HG03342 (cell line): Measurements from ENCODE around the gene PLXDC2.
"Not testable (repeated sequence)": the region's sequence is repeated elsewhere in the genome, so short reads cannot be mapped to it uniquely, and the experiment has no call there.

Experiments used
- ATAC-seq: cut with Tn5 transposase; IDR thresholded peaks from one replicate; pipeline ENCODE4 v1.9.1; 2021; ENCODE audit warnings: mild to moderate bottlenecking, moderate library complexity; ENCODE audit not compliant: unreplicated experiment

PLXDC2 gene

GRCh38 chr10:19816411-19817230, at the start of gene PLXDC2:
Gene PLXDC2, plus strand, starts transcription at chr10:19816432.
- peak; percentile 39 for ATAC-seq

- ATAC-seq: no peak
Observed at GRCh38 chr10:19767876-19768275, 48.4 kb upstream of the PLXDC2 start.

- not testable (repeated sequence) for ATAC-seq
Observed at GRCh38 chr10:19769826-19770225, 46.4 kb upstream of the PLXDC2 start.

GRCh38 chr10:19772972-19773371, 43.3 kb upstream of the PLXDC2 start:
- ATAC-seq: no peak

GRCh38 chr10:19775296-19775695, 40.9 kb upstream of the PLXDC2 start:
- no peak for ATAC-seq

GRCh38 chr10:19777806-19778205, 38.4 kb upstream of the PLXDC2 start:
- no peak for ATAC-seq

- ATAC-seq: no peak
Observed at GRCh38 chr10:19778996-19779395, 37.2 kb upstream of the PLXDC2 start.

- no peak for ATAC-seq
Observed at GRCh38 chr10:19782430-19783089, 33.7 kb upstream of the PLXDC2 start.

- no peak for ATAC-seq
Observed at GRCh38 chr10:19783721-19784120, 32.5 kb upstream of the PLXDC2 start.

GRCh38 chr10:19785366-19785765, 30.9 kb upstream of the PLXDC2 start:
- ATAC-seq: no peak

- peak; percentile 61 for ATAC-seq
Observed at GRCh38 chr10:19788075-19788686, 28.1 kb upstream of the PLXDC2 start.

GRCh38 chr10:19788902-19789301, 27.3 kb upstream of the PLXDC2 start:
- ATAC-seq: no peak

- ATAC-seq: no peak
Observed at GRCh38 chr10:19789607-19790006, 26.6 kb upstream of the PLXDC2 start.

- ATAC-seq: no peak
Observed at GRCh38 chr10:19791032-19791431, 25.2 kb upstream of the PLXDC2 start.

- ATAC-seq: no peak
Observed at GRCh38 chr10:19795684-19796083, 20.5 kb upstream of the PLXDC2 start.

GRCh38 chr10:19800161-19800560, 16.1 kb upstream of the PLXDC2 start:
- ATAC-seq: no peak

- no peak for ATAC-seq
Observed at GRCh38 chr10:19801369-19801768, 14.9 kb upstream of the PLXDC2 start.

GRCh38 chr10:19803676-19804075, 12.6 kb upstream of the PLXDC2 start:
- no peak for ATAC-seq

GRCh38 chr10:19809481-19809880, 6.8 kb upstream of the PLXDC2 start:
- ATAC-seq: no peak

GRCh38 chr10:19811540-19811939, 4.7 kb upstream of the PLXDC2 start:
- ATAC-seq: no peak

- no peak for ATAC-seq
Observed at GRCh38 chr10:19812976-19813375, 3.3 kb upstream of the PLXDC2 start.
